Measurements from ENCODE around the gene IGSF5. TPM values are rescaled to one million over a fixed set of nuclear protein-coding genes. Genes with fewer than 3 reads are reported as not detected.
"Not testable (repeated sequence)": the region's sequence is repeated elsewhere in the genome, so short reads cannot be mapped to it uniquely, and the experiment has no call there.

IGSF5 gene
- polyA plus RNA-seq, 1 donor = 0.67 TPM

GRCh38 chr21:39737376-39738000 lies 7.5 kb upstream of the IGSF5 start:
- H3K4me1 ChIP-seq (ENCODE audit: control insufficient read depth, insufficient read depth, low read length) = no peaks in the 10 kb centered on the region
- no peaks in the 10 kb centered on the region for H3K9me3 ChIP-seq (ENCODE audit: control insufficient read depth, low read depth, low read length)
- no peak overlapping the region for H3K27ac ChIP-seq (ENCODE audit: low read length)
- no peaks in the 10 kb centered on the region for H3K36me3 ChIP-seq (ENCODE audit: control insufficient read depth, insufficient read depth, low read length)
- WGBS (ENCODE audit: insufficient coverage, low lambda C conversion rate) = 100% methylated on average over 1 of the region's 15 CpGs
- H3K27me3 ChIP-seq (ENCODE audit: control insufficient read depth, insufficient read depth, low read length) = no peaks in the 10 kb centered on the region
- H3K4me3 ChIP-seq (ENCODE audit: low read length) = no peak overlapping the region
- DNase-seq = no peak

- no peak overlapping the region for H3K27ac ChIP-seq (ENCODE audit: low read length)
- no peaks in the 10 kb centered on the region for H3K27me3 ChIP-seq (ENCODE audit: control insufficient read depth, insufficient read depth, low read length)
- no peaks in the 10 kb centered on the region for H3K4me1 ChIP-seq (ENCODE audit: control insufficient read depth, insufficient read depth, low read length)
- no peak overlapping the region for H3K4me3 ChIP-seq (ENCODE audit: low read length)
- no peaks in the 10 kb centered on the region for H3K9me3 ChIP-seq (ENCODE audit: control insufficient read depth, low read depth, low read length)
- no peaks in the 10 kb centered on the region for H3K36me3 ChIP-seq (ENCODE audit: control insufficient read depth, insufficient read depth, low read length)
- 100% methylated on average over 1 of the region's 6 CpGs for WGBS (ENCODE audit: insufficient coverage, low lambda C conversion rate)
- DNase-seq = no peak
Observed at GRCh38 chr21:39738566-39738965, 6.4 kb upstream of the IGSF5 start.

GRCh38 chr21:39739531-39739930 lies 5.5 kb upstream of the IGSF5 start:
- H3K4me1 ChIP-seq (ENCODE audit: control insufficient read depth, insufficient read depth, low read length); H3K36me3 ChIP-seq (ENCODE audit: control insufficient read depth, insufficient read depth, low read length); H3K9me3 ChIP-seq (ENCODE audit: control insufficient read depth, low read depth, low read length); H3K27ac ChIP-seq (ENCODE audit: low read length); H3K4me3 ChIP-seq (ENCODE audit: low read length); H3K27me3 ChIP-seq (ENCODE audit: control insufficient read depth, insufficient read depth, low read length); DNase-seq: not testable (repeated sequence)
- WGBS (ENCODE audit: insufficient coverage, low lambda C conversion rate) = 95% methylated on average over 3 of the region's 5 CpGs

- WGBS (ENCODE audit: insufficient coverage, low lambda C conversion rate) = 20% methylated on average over 1 of the region's 4 CpGs
- H3K9me3 ChIP-seq (ENCODE audit: control insufficient read depth, low read depth, low read length); H3K27me3 ChIP-seq (ENCODE audit: control insufficient read depth, insufficient read depth, low read length); H3K27ac ChIP-seq (ENCODE audit: low read length); DNase-seq; H3K4me1 ChIP-seq (ENCODE audit: control insufficient read depth, insufficient read depth, low read length); H3K36me3 ChIP-seq (ENCODE audit: control insufficient read depth, insufficient read depth, low read length); H3K4me3 ChIP-seq (ENCODE audit: low read length): not testable (repeated sequence)
Observed at GRCh38 chr21:39742561-39742960, 2.4 kb upstream of the IGSF5 start.

- 100% methylated on average over 2 of the region's 8 CpGs for WGBS (ENCODE audit: insufficient coverage, low lambda C conversion rate)
- H3K27ac ChIP-seq (ENCODE audit: low read length); H3K4me1 ChIP-seq (ENCODE audit: control insufficient read depth, insufficient read depth, low read length); H3K4me3 ChIP-seq (ENCODE audit: low read length); H3K9me3 ChIP-seq (ENCODE audit: control insufficient read depth, low read depth, low read length); H3K27me3 ChIP-seq (ENCODE audit: control insufficient read depth, insufficient read depth, low read length); H3K36me3 ChIP-seq (ENCODE audit: control insufficient read depth, insufficient read depth, low read length); DNase-seq: not testable (repeated sequence)
Observed at GRCh38 chr21:39745332-39745731, 349 bp downstream of the IGSF5 start.

GRCh38 chr21:39750670-39751069 lies 5.7 kb downstream of the IGSF5 start:
- WGBS (ENCODE audit: insufficient coverage, low lambda C conversion rate) = no CpG with 5 or more reads among the region's 8 CpGs

GRCh38 chr21:39754811-39755210 lies 9.8 kb downstream of the IGSF5 start:
- no peak overlapping the region for H3K4me3 ChIP-seq (ENCODE audit: low read length)
- H3K27ac ChIP-seq (ENCODE audit: low read length) = no peak overlapping the region
- H3K4me1 ChIP-seq (ENCODE audit: control insufficient read depth, insufficient read depth, low read length) = no peaks in the 10 kb centered on the region
- no peaks in the 10 kb centered on the region for H3K36me3 ChIP-seq (ENCODE audit: control insufficient read depth, insufficient read depth, low read length)
- H3K27me3 ChIP-seq (ENCODE audit: control insufficient read depth, insufficient read depth, low read length) = no peaks in the 10 kb centered on the region
- no CpG with 5 or more reads among the region's 3 CpGs for WGBS (ENCODE audit: insufficient coverage, low lambda C conversion rate)
- no peaks in the 10 kb centered on the region for H3K9me3 ChIP-seq (ENCODE audit: control insufficient read depth, low read depth, low read length)
- DNase-seq = no peak

More at GRCh38 chr21:39750670-39751069, 5.7 kb downstream of the IGSF5 start:
- Histone ChIP-seq H3K27me3 (ENCODE audit: control insufficient read depth, insufficient read depth, low read length) (no peaks in the 10 kb centered on the region), H3K4me1 (ENCODE audit: control insufficient read depth, insufficient read depth, low read length) (no peaks in the 10 kb centered on the region), H3K36me3 (ENCODE audit: control insufficient read depth, insufficient read depth, low read length) (no peaks in the 10 kb centered on the region), H3K4me3 (ENCODE audit: low read length) (no peak overlapping the region), H3K9me3 (ENCODE audit: control insufficient read depth, low read depth, low read length) (no peaks in the 10 kb centered on the region), H3K27ac (ENCODE audit: low read length) (no peak overlapping the region)
- no peak for DNase-seq

- Histone ChIP-seq H3K9me3 (ENCODE audit: control insufficient read depth, low read depth, low read length) (no peaks in the 10 kb centered on the region), H3K36me3 (ENCODE audit: control insufficient read depth, insufficient read depth, low read length) (no peaks in the 10 kb centered on the region), H3K4me1 (ENCODE audit: control insufficient read depth, insufficient read depth, low read length) (no peaks in the 10 kb centered on the region), H3K4me3 (ENCODE audit: low read length) (no peak overlapping the region), H3K27ac (ENCODE audit: low read length) (no peak overlapping the region), H3K27me3 (ENCODE audit: control insufficient read depth, insufficient read depth, low read length) (no peaks in the 10 kb centered on the region)
- DNase-seq = no peak
- WGBS (ENCODE audit: insufficient coverage, low lambda C conversion rate) = no CpG with 5 or more reads among the region's 8 CpGs
Observed at GRCh38 chr21:39756285-39756684, 11.3 kb downstream of the IGSF5 start.

GRCh38 chr21:39763272-39763970 lies 18.4 kb downstream of the IGSF5 start:
- H3K36me3 ChIP-seq (ENCODE audit: control insufficient read depth, insufficient read depth, low read length) = no peaks in the 10 kb centered on the region
- H3K4me3 ChIP-seq (ENCODE audit: low read length) = no peak overlapping the region
- DNase-seq = no peak
- no peaks in the 10 kb centered on the region for H3K27me3 ChIP-seq (ENCODE audit: control insufficient read depth, insufficient read depth, low read length)
- H3K9me3 ChIP-seq (ENCODE audit: control insufficient read depth, low read depth, low read length) = no peaks in the 10 kb centered on the region
- H3K27ac ChIP-seq (ENCODE audit: low read length) = no peak overlapping the region
- 20% methylated on average over 1 of the region's 12 CpGs for WGBS (ENCODE audit: insufficient coverage, low lambda C conversion rate)
- no peaks in the 10 kb centered on the region for H3K4me1 ChIP-seq (ENCODE audit: control insufficient read depth, insufficient read depth, low read length)

GRCh38 chr21:39774227-39774626 lies 29.2 kb downstream of the IGSF5 start:
- Histone ChIP-seq H3K36me3 (ENCODE audit: control insufficient read depth, insufficient read depth, low read length) (no peaks in the 10 kb centered on the region), H3K4me3 (ENCODE audit: low read length) (no peak overlapping the region), H3K4me1 (ENCODE audit: control insufficient read depth, insufficient read depth, low read length) (no peaks in the 10 kb centered on the region), H3K27ac (ENCODE audit: low read length) (no peak overlapping the region), H3K9me3 (ENCODE audit: control insufficient read depth, low read depth, low read length) (no peaks in the 10 kb centered on the region), H3K27me3 (ENCODE audit: control insufficient read depth, insufficient read depth, low read length) (no peaks in the 10 kb centered on the region)
- DNase-seq = no peak
- WGBS (ENCODE audit: insufficient coverage, low lambda C conversion rate) = no CpG with 5 or more reads among the region's 6 CpGs

GRCh38 chr21:39775816-39776215 lies 30.8 kb downstream of the IGSF5 start:
- DNase-seq = no peak
- Histone ChIP-seq H3K4me1 (ENCODE audit: control insufficient read depth, insufficient read depth, low read length) (no peaks in the 10 kb centered on the region), H3K27me3 (ENCODE audit: control insufficient read depth, insufficient read depth, low read length) (no peaks in the 10 kb centered on the region), H3K4me3 (ENCODE audit: low read length) (no peak overlapping the region), H3K36me3 (ENCODE audit: control insufficient read depth, insufficient read depth, low read length) (no peaks in the 10 kb centered on the region), H3K9me3 (ENCODE audit: control insufficient read depth, low read depth, low read length) (no peaks in the 10 kb centered on the region), H3K27ac (ENCODE audit: low read length) (no peak overlapping the region)
- WGBS (ENCODE audit: insufficient coverage, low lambda C conversion rate) = no CpG with 5 or more reads among the region's 1 CpG

Measured in large intestine (tissue), 3 donors.